Measurements from ENCODE around the gene GDPD2. TPM values are rescaled to one million over a fixed set of nuclear protein-coding genes. Genes with fewer than 3 reads are reported as not detected.

Gene GDPD2
- total RNA-seq, 6 experiments from 2014 or later = not detected

DNA sequence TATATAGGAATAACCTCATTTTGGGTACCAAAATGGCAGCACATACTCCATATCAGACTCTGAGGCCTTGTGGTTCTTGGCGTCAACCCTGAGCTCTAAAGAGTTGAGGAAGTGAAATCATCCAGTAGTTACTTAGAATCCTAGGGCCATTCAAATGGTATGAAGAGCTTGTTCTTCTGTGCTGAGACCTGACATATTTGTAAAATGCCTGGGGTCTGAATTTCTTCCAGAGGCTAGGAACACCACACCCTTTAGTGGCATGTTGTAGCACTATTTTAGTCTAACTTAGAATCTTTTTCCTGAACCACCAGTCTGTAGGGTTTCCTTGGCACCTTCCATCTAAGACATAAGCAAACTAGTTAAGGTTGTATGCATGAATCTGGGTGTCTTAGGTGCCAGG lies 18.1 kb upstream of the GDPD2 start:
- TF ChIP-seq, protein P1, sequence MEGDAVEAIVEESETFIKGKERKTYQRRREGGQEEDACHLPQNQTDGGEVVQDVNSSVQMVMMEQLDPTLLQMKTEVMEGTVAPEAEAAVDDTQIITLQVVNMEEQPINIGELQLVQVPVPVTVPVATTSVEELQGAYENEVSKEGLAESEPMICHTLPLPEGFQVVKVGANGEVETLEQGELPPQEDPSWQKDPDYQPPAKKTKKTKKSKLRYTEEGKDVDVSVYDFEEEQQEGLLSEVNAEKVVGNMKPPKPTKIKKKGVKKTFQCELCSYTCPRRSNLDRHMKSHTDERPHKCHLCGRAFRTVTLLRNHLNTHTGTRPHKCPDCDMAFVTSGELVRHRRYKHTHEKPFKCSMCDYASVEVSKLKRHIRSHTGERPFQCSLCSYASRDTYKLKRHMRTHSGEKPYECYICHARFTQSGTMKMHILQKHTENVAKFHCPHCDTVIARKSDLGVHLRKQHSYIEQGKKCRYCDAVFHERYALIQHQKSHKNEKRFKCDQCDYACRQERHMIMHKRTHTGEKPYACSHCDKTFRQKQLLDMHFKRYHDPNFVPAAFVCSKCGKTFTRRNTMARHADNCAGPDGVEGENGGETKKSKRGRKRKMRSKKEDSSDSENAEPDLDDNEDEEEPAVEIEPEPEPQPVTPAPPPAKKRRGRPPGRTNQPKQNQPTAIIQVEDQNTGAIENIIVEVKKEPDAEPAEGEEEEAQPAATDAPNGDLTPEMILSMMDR (IDR thresholded peaks at IDR 0.05) = no peak
- TF ChIP-seq POLR2A (IDR thresholded peaks at IDR 0.05) = no peak
- Histone ChIP-seq H3K36me3 (no peaks in the 10 kb centered on the region), H3K27me3 (peaks cover 0 to 3% of the 10 kb centered on the region in 2 donors), H3K9me3 (no peaks in the 10 kb centered on the region), H3K27ac (no peak overlapping the region), H3K4me1 (no peaks in the 10 kb centered on the region), H3K4me3 (no peak overlapping the region)
- DNase-seq (no peak), ATAC-seq (no peak)
- intact Hi-C loops (cut with DNase I) = no loop called here
- WGBS (ENCODE audit: insufficient coverage, low coverage, low lambda C conversion rate, missing lambda C conversion rate) = 29% methylated on average over 1 of the region's 1 CpG

- ATAC-seq (no peak), DNase-seq (no peak)
- intact Hi-C loops (cut with DNase I) = no loop called here
- TF ChIP-seq, protein P1 (IDR thresholded peaks at IDR 0.05) = no peak
- no peak for TF ChIP-seq POLR2A (IDR thresholded peaks at IDR 0.05)
- H3K36me3 ChIP-seq = no peaks in the 10 kb centered on the region
- no peak overlapping the region for H3K27ac ChIP-seq
- H3K9me3 ChIP-seq = no peaks in the 10 kb centered on the region
- H3K4me3 ChIP-seq = no peak overlapping the region
- no peaks in the 10 kb centered on the region for H3K27me3 ChIP-seq
- no peaks in the 10 kb centered on the region for H3K4me1 ChIP-seq
- 64% methylated on average over 2 of the region's 2 CpGs for WGBS (ENCODE audit: insufficient coverage, low coverage, low lambda C conversion rate, missing lambda C conversion rate)
These were observed 12.2 kb upstream of the GDPD2 start for GRCh38 chrX:70410921-70411320.

DNA sequence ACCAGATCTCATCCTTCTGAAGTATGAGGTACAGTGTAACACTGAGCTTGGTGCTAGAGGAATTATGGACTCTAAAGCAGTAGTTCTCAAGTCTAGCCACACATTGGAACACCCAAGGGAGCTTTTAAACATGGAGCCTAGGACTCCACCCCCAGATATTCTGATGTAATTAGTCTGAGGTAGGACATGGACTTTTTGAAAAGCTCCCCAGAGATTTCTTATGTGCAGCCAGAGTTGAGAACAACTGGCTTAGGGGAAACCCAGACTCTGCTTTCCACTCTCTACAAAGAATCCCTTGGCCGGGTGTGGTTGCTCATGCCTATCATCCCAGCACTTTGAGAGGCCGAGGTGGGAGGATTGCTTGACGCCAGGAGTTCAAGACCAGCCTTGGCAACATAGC lies 11.6 kb upstream of the GDPD2 start:
- intact Hi-C loops (cut with DNase I) = no loop called here
- 50% methylated on average over 2 of the region's 3 CpGs for WGBS (ENCODE audit: insufficient coverage, low coverage, low lambda C conversion rate, missing lambda C conversion rate)
- H3K36me3 ChIP-seq = no peaks in the 10 kb centered on the region

DNA sequence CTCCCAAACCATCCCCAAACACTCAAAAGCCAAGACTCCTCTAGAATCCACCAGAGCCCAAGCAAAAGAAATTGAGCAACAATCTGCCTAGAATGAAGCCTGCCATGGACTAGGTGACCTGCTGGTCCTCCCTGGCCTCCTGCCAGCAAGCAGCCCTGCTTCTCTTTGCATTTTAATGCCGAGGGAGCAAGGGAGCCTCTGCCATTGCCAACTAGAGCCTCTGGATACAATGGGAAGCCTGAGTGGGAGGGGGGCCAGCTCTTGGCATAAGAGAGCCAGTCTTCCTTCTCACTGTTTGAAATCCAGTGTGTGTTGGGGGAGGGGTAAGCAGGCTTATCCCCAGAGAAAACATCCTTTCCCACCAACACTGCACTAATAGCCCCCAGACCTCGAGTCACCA lies 1.5 kb upstream of the GDPD2 start:
- DNase-seq (no peak), ATAC-seq (no peak)
- Histone ChIP-seq H3K4me1 (no peaks in the 10 kb centered on the region), H3K27me3 (no peaks in the 10 kb centered on the region), H3K36me3 (no peaks in the 10 kb centered on the region), H3K27ac (no peak overlapping the region), H3K4me3 (no peak overlapping the region), H3K9me3 (no peaks in the 10 kb centered on the region)
- intact Hi-C loops (cut with DNase I) = no loop called here
- no peak for TF ChIP-seq POLR2A (IDR thresholded peaks at IDR 0.05)
- TF ChIP-seq, protein P1 (IDR thresholded peaks at IDR 0.05) = no peak
- 21% methylated on average over 2 of the region's 2 CpGs for WGBS (ENCODE audit: insufficient coverage, low coverage, low lambda C conversion rate, missing lambda C conversion rate)

More for the DNA sequence above, 11.6 kb upstream of the GDPD2 start:
- Histone ChIP-seq H3K27me3 (no peaks in the 10 kb centered on the region), H3K9me3 (no peaks in the 10 kb centered on the region), H3K27ac (no peak overlapping the region), H3K4me1 (no peaks in the 10 kb centered on the region), H3K4me3 (no peak overlapping the region)
- ATAC-seq (no peak), DNase-seq (no peak)
- TF ChIP-seq POLR2A (IDR thresholded peaks at IDR 0.05) = no peak
- TF ChIP-seq, protein P1 (IDR thresholded peaks at IDR 0.05) = no peak

All from right lobe of liver (tissue), 6 donors.